ENCODE measurements around the gene FTL.

Gene FTL

DNA sequence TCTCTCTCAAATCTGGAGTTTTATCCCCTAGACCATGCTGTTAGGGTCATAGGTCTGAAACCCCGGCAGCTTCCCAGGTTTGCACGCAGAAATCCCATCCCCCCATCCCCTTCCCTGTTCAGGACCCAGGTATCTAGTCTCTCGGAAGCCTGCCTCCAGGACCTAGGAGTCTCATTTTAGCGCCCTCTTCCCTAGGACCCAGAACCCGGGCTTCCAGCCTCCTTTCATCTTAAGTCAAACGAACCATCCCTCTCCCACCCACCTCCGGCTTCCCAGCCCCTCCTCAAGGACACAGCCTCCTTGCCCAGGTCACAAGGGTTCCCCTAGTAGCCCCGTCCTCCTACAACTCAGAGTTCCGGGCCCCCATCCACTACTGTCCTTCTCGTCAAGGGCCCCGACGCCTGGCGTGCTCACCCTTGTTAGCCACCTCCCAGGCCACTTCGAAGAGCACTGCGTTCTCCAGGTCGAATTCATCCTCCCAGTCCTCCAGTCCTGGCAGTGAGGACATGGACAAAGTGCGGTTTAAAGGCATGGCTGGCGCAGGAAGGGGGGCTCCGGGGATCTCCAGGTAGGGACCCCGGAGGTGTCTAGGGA is 27.6 kb downstream of the FTL start:
- DNase-seq, result no peak

DNA sequence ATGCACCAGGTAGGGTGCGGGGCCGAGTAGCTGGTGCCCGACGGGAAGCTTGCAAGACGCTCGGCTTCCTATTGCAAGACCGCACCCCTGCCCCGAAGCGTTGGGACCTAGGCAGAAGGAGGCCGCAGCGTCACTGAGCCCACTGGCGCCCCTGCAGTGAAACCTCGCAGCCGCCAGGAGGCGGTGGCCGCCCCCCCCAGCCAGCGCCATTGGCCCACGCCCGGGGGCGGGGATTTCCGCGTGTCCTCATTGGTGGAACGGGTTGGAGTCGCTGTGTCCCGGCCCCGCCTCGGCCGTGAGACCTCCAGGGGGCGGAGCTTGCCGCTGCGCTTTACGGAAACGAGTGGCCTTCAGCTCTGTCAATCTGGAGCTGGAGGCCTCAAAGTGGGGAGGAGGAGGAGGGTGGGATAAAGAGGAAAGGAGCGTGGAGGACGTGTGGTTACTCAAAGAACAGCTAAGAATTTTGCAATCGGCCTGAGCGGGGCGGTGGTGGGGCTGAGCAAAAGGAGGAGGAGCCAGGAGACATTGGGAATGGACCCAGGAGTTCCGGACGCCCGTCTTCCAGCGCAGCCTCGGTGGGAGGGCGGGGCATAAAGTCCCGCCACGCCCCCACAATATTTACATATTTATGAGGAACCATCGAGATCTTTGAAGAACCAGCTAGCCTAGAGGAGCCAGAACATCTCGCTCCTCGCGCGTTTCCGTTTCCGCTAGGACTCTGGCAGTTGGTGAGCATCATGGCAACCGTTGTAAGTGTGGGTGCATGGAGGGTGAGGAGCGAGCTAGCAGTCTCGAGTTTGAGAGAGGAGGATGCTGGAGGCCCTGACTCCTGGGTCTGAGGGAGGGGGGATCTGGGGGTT is 28.3 kb downstream of the FTL start, which contains the start of the genes GYS1 and RUVBL2:
TSS of gene GYS1 (minus strand) at position 135 of the 860 bp plus-strand sequence. CDS start 197 bp downstream, outside the sequence.
TSS of gene RUVBL2 (plus strand) at position 713 of the 860 bp plus-strand sequence. CDS start at position 738, 25 bp downstream.
- DNase-seq, result peak; percentile 100

DNA sequence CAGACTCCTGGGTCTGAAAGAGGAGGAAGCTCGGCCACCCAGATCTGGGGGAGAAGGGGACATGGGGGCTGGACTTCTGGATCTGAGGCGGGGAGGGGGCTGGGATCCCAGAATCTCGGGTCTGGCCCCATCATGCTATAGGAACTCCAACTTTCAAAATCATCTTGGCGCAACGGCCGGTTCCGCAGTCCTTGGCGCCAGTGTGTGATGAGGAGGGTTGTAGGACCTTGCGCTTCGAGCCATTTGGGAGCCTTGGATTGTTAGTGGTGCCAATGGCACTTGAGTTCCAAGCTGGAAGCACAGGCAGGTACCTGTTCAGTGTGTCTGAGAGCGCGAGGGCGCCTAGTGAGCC is 28.9 kb downstream of the FTL start:
- no peak for DNase-seq

DNA sequence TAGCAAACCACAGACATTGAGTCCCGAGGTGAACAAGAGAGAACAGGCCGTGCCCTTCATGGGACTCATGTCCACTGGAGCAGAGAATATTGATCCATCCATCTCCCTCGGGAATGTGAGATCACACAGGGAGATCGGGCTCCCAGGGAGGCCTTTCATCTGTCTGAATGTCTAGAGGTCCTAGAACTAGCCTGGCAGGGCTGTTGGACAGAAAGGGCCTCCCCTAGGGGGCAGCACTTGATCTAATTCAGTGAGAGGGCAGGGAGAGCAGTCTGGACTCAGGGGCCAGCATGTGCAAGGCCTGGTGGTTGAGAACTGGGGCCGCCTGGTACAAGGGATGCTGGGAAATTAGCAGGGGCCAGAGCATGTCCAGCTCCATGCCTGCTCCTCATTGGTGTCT is 32.9 kb downstream of the FTL start:
- peak; percentile 71 for DNase-seq

DNA sequence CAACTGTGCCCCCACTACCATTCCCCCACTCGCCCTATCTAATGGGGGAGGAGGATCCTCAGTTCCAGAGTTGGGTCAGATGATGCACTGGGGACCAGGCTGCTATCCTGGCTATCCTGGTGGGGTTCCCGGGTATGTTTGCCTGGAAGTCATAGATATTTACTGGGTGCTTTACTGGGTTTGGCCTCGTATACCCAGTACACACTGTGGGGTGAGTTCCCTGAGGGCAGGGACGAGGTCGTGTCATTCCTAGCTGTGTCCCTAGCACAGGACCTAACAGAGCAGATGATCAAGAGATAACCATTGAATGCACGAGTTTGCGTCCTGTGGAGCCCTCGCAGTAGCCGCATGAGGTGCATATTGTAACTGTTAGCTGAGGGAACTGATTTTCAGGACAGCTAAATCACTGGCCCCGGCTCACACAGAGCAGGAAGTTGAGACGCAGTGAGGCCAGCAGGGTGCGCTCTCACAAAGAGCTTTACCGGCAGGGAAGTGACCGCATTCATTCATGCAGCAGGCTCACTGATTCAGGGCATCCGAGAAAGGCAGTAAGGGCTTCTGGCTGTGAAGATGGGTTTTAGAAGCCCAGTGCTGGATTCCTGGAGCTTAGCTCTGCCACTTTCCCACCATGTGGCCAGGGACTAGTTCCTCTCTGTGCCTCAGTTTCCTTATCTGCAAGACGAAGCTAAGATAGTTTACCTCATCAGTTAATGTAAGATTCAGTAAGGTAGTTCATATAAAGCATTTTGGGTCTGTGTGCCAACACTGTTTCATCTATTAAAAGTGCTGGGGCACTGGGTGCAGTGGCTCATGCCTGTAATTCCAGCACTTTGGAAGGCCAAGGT is 34.6 kb downstream of the FTL start:
- DNase-seq, result peak; percentile 64

DNA sequence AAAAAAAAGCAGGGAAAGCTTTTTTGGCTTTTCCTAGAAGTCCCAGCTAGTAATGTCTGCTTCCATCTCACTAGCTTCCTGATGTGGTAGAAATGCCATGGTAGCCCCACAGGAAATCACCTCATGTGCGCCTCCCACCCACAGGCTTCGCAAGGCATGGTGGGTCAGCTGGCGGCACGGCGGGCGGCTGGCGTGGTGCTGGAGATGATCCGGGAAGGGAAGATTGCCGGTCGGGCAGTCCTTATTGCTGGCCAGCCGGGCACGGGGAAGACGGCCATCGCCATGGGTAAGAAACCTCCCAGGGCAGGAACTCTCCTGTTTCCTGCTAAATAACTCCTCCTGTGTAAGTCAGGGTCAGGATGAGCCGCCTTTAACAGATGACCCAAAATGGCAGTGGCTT is 39.0 kb downstream of the FTL start:
- no peak for DNase-seq

DNA sequence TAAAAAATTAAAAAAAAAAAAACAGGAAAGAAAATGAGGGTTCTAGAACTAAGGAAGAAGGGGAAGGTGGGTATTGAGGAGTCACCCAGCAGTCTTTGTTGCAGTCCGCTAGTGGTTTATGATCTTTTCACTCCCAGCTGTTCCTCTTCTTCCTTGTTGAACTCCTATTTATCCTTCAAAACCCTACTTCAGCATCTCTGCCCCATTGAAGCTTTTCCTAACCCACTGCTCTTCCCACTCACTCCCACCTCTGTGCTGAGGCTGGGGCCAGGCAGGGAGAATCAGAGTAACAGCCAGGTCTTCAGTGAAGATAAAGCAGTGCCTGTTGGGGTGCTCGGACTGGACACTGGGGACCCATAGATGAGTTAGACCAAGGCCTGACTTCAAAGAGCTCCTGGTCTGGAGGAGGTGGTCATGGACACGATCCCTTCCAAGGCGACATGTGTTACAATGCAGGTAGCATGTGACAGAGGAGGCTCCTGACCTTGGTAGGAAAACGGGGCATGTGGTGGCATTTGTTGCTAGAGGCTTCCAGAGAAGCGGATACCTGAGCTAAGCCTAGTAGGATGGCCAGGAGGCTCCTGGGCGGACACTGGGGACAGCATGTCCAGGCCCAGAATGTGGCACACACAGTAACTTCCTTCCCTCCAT is 40.0 kb downstream of the FTL start:
- no peak for DNase-seq

DNA sequence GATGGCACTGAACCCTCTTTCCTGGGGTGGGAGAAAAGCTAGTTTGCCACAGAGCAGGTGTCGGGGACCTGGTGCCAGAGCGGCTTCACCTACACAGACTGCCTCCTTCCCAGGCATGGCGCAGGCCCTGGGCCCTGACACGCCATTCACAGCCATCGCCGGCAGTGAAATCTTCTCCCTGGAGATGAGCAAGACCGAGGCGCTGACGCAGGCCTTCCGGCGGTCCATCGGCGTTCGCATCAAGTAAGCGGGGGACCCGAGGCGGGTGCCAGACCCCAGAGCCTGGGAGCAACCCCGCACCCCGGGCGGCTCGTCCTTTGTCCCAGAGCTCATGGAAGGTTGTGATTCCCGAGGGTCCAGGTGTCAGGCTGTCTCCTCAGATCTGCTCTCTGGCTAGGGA is 41.8 kb downstream of the FTL start:
- no peak for DNase-seq

DNA sequence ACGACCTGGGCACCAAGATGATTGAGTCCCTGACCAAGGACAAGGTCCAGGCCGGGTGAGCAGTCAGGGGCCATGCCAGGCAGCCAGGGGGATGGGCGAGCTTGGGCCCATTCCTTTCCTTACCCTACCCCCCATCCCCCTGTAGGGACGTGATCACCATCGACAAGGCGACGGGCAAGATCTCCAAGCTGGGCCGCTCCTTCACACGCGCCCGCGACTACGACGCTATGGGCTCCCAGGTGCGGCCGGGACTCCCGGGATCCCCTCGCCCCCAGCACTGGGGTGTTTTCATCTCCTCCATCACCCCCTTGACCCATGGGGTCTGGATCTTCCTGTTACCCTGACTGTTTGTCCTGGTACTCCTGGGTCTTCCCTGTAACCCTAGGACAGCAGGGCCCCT is 44.7 kb downstream of the FTL start:
- no peak for DNase-seq

DNA sequence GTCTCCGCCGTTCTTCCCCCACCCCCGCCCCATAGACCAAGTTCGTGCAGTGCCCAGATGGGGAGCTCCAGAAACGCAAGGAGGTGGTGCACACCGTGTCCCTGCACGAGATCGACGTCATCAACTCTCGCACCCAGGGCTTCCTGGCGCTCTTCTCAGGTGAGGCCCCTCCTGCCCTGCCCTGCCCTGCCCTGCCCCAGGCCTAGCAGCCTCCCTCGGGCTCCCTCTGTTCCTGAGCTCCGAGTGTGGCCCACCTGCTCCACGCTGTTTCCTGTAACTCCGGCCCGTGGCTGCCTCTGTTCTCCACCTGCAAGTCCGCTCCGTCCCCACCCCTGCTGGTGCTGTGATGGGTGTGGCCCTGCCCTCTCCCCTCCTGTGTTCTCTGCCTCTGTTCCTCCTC is 45.3 kb downstream of the FTL start:
- DNase-seq, result no peak

DNA sequence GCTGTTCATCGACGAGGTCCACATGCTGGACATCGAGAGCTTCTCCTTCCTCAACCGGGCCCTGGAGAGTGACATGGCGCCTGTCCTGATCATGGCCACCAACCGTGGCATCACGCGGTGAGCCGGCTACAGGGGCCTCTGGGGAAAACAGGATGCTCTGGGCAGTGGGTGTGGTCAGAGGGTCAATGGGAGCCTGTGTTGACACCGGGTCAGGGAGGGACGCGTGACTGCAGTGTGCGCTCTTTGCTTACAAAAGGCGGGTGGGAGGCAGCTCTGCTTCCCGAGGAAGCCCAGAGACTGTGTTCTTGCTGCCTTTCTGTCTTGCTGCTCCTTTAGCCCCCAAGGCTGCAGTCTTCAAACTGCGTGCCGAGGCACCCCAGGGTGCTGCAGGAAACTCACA is 46.1 kb downstream of the FTL start:
- no peak for DNase-seq

DNA sequence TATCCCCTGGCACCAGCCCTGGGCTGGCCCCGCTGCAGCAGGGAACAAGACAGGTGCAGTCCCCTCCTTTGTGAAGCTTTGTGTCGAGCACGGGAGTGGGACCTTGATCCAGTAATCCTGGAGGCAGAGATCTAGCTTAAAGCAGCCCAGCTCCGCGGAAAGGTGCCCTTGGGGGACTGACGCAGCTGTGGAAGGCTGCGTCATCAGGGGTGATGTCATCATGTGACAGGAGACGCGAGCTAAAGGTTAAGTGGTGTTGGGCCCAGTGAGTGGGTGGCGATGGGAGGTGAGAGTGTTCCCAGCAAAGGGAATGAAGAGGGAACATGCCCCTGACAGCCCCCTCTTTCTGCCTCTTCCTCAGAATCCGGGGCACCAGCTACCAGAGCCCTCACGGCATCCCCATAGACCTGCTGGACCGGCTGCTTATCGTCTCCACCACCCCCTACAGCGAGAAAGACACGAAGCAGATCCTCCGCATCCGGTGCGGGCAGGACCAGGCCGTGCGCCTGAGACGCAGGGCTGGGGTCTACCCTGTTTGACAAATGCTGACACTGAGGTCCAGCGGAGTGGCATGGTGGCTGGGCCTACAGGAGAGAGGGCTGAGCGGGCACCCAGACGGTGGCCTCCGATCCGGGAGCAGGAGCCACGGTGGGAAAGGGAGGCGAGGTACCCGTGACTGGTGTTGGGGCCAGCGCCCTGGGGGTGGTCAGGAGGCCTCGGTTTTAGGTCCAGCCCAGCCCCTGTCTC is 49.2 kb downstream of the FTL start:
- DNase-seq, result no peak

DNA sequence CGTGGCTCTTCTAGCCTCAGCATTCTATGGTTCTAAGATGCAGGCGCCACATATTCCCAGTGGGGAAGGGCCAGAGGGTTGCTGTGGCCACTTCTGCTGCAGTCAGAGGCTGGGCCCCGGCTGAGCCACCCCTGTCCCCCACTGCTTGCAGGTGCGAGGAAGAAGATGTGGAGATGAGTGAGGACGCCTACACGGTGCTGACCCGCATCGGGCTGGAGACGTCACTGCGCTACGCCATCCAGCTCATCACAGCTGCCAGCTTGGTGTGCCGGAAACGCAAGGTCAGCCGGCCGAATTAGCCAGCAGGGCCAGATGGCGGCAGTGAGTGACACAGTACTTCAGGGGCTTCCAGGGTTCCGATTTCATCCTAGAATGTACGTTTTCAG is 49.8 kb downstream of the FTL start:
- DNase-seq, result no peak

DNA sequence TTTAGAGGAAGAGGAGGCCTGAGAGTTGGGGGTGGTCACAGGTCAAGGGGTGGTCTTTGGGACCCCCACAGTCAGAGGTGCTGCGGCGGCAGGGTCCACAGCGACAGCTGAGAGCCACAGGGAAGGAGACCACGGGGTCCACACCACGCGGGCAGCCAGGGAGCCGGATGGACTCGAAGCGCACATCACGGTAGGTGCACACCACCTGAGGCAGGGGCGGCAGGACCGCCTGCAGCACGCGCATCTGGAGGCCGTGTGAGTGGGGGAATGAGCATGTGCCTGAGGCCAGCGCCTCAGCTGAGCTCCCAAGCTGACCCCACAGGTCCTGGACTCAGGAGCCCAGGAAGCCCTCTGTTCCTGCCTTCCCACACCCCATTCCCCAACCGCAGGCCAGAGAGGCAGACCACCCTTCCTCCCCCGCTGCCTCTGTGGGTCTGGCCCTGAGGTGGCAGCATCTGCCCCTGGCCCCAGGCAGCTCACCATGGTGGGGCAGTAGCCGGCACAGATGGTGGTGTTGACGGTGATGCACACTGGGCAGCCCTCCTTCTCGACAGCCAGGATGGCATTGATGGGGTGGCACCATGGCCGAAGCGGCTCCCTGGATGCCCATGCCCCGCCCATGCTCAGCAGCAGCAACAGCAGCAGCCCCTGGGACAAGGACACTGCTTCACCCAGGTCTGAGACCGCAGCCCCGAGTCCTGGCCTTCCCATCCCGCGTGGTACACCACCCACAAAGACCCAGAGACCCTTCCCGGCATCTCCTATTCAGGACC is 51.1 kb downstream of the FTL start:
- no peak for DNase-seq
